HG02885 (cell line): ENCODE results near the gene NCAPD2.

Experiments
- ATAC-seq: cut with Tn5 transposase; IDR thresholded peaks from one replicate; pipeline ENCODE4 v1.9.1; 2021; ENCODE audit warnings: mild to moderate bottlenecking; ENCODE audit not compliant: unreplicated experiment, poor library complexity

The NCAPD2 gene, protein sequence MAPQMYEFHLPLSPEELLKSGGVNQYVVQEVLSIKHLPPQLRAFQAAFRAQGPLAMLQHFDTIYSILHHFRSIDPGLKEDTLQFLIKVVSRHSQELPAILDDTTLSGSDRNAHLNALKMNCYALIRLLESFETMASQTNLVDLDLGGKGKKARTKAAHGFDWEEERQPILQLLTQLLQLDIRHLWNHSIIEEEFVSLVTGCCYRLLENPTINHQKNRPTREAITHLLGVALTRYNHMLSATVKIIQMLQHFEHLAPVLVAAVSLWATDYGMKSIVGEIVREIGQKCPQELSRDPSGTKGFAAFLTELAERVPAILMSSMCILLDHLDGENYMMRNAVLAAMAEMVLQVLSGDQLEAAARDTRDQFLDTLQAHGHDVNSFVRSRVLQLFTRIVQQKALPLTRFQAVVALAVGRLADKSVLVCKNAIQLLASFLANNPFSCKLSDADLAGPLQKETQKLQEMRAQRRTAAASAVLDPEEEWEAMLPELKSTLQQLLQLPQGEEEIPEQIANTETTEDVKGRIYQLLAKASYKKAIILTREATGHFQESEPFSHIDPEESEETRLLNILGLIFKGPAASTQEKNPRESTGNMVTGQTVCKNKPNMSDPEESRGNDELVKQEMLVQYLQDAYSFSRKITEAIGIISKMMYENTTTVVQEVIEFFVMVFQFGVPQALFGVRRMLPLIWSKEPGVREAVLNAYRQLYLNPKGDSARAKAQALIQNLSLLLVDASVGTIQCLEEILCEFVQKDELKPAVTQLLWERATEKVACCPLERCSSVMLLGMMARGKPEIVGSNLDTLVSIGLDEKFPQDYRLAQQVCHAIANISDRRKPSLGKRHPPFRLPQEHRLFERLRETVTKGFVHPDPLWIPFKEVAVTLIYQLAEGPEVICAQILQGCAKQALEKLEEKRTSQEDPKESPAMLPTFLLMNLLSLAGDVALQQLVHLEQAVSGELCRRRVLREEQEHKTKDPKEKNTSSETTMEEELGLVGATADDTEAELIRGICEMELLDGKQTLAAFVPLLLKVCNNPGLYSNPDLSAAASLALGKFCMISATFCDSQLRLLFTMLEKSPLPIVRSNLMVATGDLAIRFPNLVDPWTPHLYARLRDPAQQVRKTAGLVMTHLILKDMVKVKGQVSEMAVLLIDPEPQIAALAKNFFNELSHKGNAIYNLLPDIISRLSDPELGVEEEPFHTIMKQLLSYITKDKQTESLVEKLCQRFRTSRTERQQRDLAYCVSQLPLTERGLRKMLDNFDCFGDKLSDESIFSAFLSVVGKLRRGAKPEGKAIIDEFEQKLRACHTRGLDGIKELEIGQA (N-terminal part only)

DNA sequence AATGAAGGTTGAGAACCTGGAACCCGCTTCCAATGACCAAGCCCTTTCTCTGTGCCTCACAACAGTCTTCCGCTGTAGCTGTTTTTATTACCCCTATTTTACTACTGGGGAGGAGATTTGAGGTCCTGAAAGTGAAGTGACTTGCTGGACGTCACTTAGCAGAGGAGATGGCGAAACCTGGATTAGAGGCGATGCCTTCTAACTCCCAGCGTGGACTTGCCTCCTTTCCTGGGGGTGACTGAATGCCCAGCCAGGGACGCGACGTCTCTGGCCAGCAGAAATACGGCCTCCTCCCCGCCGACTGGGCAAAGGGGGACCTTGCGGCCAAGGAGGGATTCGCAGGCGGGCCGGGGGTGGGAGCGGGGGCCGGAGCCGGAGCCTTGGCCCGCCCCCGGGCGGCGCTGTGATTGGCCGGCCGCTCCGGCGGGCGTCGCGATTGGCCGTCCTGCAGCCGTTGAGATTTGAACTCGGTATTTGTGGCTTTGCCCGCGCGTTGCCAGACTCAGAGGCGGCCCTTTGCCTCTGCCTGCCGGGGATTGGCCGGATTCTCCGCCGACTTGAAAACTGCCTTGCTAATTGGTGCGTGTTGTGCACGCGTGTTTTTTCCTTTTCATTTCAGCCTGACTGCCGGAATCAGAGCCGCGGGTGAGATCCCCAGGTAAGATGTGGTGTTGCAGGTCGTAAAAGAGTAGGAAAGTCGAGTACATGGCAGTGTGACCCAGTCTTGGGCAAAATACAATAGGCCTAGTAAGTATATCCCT, at the start of gene NCAPD2:
Gene NCAPD2 (plus strand): TSS at position 606 of the 761 bp plus-strand sequence. CDS start 997 bp downstream, outside the sequence.
- ATAC-seq = peak; percentile 93

DNA sequence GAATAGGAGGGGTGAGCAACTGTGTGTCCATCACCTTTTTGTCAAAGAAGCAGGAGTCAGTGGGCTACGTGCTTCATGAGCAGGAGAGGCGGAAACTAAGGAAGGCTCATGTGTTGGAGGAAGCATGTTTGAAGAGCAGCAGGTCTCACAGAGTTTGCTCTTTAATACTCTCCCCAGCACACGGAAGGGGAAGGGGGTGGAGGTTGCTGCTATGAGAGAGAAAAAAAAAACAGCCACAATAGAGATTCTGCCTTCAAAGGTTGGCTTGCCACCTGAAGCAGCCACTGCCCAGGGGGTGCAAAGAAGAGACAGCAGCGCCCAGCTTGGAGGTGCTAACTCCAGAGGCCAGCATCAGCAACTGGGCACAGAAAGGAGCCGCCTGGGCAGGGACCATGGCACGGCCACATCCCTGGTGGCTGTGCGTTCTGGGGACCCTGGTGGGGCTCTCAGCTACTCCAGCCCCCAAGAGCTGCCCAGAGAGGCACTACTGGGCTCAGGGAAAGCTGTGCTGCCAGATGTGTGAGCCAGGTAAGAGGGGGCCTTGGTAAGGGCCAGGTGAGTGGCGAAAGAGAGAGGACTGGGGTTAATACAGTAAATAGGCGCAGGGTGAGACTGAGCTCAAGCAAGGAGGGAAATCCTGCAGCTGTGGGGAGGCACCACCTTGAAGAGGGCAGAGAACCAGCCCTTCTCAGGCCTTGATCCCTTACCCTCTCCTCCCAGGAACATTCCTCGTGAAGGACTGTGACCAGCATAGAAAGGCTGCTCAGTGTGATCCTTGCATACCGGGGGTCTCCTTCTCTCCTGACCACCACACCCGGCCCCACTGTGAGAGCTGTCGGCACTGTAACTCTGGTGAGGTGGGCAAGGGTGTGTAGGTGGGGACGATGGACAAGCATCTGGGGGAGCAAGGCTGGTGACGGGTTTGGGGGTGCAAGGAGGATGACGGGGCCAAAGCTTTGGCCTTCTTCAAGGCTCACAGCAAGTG, 48.9 kb upstream of the NCAPD2 start, which contains the start of gene CD27:
Gene CD27 (plus strand): TSS at position 252 of the 985 bp plus-strand sequence. CDS start 141 bp downstream, at position 393.
- ATAC-seq = no peak

DNA sequence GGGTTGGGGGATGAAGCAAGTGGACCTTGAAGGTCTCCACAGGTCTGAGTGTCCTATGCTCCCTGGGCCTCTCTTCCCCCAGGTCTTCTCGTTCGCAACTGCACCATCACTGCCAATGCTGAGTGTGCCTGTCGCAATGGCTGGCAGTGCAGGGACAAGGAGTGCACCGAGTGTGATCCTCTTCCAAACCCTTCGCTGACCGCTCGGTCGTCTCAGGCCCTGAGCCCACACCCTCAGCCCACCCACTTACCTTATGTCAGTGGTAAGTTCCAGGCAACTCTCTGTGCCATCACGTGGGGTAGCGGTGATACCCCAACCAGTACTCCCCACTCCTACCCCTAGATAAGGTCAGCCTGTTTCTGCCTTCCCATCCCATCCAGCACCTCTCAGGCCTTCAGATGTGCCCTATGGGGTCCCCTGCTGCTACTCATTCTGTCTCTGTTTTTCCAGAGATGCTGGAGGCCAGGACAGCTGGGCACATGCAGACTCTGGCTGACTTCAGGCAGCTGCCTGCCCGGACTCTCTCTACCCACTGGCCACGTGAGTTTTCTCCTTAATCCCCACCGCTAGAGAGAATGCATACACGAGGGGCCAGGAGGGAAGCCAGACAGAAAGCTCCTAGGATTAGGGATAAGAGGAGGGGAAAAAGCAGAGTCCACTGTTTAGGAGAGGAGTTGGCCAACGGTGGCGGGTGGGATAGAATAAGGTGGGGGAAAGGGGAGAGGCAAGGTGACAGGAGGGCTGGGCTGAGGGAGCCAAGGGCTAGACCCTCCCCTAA, 43.6 kb upstream of the NCAPD2 start:
- no peak for ATAC-seq

DNA sequence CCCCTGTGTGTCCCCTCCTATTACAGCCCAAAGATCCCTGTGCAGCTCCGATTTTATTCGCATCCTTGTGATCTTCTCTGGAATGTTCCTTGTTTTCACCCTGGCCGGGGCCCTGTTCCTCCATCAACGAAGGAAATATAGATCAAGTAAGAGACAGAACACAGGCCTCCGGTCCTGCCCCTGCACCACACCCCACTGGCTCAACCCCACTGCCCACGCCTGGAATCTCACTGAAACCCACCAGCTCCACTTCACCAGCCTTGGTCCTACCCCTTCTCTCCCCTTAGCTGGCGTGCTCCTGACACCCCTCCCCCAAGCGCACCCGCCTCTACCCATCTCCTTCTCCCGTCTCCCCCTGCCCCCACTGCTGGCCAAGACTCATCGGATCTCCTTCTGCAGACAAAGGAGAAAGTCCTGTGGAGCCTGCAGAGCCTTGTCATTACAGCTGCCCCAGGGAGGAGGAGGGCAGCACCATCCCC, 43.0 kb upstream of the NCAPD2 start:
- no peak for ATAC-seq

DNA sequence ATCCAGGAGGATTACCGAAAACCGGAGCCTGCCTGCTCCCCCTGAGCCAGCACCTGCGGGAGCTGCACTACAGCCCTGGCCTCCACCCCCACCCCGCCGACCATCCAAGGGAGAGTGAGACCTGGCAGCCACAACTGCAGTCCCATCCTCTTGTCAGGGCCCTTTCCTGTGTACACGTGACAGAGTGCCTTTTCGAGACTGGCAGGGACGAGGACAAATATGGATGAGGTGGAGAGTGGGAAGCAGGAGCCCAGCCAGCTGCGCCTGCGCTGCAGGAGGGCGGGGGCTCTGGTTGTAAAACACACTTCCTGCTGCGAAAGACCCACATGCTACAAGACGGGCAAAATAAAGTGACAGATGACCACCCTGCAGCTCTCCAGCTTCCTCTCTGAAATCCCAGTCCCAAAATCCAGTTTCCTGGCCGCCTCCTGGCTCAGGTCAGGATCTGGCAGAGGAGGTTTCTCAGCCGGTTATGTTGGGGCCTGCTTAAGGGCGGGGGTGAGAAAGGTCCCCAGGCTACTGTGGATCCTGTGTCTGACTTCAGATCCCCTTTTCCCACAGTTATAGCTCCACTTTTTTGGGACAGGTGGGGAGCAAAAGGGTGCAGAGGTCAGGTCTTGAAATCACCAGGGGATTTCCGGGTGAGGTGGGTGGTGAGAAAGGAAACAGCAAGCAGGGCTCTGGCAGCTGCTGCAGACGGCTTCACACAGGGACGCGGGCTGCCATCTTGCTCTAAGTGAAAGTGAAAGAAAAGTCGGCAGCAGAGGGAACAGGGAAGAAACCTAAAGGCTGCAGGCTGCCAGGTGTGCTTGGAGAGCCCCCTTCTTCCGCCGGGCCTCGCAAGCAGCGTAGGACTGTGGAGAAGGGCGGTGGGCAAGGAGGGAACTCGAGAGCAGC, 42.3 kb upstream of the NCAPD2 start, which contains the start of gene TAPBPL:
Gene TAPBPL (plus strand): TSS at position 695 of the 897 bp plus-strand sequence. CDS start 207 bp downstream, outside the sequence.
- ATAC-seq = no peak

DNA sequence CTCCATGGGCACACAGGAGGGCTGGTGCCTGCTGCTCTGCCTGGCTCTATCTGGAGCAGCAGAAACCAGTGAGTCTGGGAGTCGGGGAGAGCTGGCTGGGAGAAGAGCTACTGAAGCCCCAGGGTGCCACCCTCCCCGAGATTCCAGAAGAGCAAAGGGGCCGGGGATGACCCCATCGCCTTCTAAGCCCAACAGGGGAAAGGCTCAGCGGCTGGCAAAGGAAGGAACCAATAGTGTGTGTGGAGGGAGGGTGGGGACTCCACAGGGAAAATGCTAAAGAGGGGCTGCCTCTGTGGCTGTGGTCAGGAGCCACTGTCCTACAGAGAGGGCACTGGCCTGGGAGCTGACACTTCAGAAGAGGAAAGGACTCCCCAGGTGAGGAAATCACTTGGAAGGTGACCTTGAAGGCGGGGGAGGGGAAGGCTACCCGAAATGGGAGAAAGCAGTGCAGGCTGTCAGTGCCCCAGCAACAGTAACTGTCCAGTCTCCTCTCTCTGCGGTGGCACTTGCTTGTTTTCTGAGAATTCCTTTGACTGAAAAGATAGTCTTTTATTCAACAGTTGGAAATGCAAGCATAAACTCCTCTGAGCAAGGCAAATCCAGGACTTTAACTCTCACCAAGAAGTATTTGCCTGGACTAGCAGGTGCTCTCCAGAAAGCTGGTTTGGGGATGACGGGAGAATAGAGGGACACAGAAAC, 41.5 kb upstream of the NCAPD2 start:
- ATAC-seq = no peak

DNA sequence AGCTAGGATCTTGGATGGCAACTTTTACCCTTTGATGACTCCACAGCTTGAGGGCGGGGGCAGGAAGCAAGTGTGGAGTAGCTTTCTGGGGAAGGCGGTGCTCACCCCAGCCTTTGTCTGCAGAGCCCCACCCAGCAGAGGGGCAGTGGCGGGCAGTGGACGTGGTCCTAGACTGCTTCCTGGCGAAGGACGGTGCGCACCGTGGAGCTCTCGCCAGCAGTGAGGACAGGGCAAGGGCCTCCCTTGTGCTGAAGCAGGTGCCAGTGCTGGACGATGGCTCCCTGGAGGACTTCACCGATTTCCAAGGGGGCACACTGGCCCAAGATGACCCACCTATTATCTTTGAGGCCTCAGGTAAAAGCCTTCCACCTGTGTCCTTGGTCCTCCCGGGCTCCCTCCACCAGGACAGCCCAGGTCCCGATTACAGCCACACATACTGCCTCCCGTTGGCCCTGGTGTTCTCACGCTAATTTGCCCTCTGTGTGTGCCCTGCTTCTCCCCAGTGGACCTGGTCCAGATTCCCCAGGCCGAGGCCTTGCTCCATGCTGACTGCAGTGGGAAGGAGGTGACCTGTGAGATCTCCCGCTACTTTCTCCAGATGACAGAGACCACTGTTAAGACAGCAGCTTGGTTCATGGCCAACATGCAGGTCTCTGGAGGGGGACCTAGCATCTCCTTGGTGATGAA, 40.8 kb upstream of the NCAPD2 start:
- ATAC-seq = no peak

DNA sequence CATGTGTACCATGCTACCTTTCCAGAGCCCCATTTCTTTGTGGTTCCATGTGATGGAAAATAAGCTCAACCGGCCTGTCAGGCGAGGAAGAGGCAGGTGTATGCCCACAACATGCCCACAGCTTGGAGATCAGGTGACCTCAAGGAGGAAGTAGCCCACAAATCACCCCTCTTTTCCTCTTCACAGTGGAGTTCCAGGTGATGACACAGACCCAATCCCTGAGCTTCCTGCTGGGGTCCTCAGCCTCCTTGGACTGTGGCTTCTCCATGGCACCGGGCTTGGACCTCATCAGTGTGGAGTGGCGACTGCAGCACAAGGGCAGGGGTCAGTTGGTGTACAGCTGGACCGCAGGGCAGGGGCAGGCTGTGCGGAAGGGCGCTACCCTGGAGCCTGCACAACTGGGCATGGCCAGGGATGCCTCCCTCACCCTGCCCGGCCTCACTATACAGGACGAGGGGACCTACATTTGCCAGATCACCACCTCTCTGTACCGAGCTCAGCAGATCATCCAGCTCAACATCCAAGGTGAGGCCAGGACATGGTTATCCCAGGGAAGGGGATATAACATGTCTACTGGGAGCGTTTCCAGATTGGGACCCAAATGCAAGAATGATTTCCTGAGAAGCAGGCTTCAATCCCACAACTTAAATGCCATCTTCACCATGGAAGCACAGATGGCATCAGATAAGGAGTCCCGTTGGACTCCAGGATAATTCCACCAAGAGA, 36.5 kb upstream of the NCAPD2 start:
- no peak for ATAC-seq

DNA sequence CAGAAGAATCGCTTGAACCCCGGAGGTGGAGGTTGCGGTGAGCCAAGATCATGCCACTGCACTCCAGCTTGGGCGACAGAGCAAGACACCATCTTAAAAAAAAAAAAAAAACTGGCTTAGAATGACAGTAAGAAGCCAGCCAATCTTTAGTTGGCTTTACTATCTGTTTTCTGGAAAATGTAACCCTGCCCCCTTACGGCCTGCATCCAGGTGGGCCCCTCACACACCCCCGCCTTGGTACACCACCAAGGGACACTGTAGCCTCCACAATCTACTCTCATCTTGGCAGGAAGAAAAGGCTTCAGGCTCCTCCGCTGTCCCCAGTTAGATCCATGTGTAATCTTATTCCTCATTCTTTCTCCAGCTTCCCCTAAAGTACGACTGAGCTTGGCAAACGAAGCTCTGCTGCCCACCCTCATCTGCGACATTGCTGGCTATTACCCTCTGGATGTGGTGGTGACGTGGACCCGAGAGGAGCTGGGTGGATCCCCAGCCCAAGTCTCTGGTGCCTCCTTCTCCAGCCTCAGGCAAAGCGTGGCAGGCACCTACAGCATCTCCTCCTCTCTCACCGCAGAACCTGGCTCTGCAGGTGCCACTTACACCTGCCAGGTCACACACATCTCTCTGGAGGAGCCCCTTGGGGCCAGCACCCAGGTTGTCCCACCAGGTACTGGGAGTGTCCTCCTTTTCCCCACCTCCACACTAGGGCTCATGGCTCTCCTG, 35.5 kb upstream of the NCAPD2 start:
- no peak for ATAC-seq

DNA sequence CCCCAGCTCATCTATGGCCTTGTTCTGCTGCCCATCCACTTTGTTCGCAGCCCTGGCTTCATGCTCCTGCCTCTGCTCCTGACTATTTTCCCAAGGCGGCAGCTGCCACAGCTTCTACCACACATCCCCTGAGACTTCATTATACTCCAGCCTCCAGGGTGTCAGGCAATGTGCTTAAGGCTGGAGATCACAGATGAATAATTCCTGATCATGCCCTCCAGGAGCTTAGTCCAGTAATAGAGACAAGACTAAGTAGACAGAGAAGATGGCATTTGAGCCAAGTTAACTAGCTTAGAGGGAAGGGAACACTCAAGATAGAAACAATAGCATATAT, 34.9 kb upstream of the NCAPD2 start:
- no peak for ATAC-seq

DNA sequence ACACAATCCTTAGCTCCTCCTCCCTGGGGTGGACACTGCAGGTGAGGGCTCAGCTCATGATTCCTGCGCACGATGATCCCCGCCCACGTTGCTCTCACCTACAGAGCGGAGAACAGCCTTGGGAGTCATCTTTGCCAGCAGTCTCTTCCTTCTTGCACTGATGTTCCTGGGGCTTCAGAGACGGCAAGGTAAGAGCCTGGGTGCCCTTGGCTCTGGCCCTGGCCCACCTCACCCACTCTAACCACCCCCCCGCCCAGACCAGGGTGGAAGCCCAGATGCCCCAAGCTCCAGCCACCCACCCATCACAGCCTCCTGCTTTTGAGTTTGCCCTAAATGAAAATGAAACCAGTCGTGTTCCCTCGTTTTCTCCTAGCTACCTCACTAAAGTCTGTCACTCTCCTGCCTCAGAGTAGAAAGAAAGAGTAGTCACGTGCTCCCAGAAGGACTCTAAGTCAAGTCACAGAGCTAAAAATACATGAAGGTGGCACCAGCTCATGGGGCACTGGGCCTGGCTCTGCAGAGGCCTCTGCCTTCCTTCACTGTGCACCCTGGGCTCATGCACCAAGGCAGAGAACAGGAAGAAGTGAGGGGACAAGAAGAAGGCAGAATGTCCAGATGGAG, 33.0 kb upstream of the NCAPD2 start:
- no peak for ATAC-seq

DNA sequence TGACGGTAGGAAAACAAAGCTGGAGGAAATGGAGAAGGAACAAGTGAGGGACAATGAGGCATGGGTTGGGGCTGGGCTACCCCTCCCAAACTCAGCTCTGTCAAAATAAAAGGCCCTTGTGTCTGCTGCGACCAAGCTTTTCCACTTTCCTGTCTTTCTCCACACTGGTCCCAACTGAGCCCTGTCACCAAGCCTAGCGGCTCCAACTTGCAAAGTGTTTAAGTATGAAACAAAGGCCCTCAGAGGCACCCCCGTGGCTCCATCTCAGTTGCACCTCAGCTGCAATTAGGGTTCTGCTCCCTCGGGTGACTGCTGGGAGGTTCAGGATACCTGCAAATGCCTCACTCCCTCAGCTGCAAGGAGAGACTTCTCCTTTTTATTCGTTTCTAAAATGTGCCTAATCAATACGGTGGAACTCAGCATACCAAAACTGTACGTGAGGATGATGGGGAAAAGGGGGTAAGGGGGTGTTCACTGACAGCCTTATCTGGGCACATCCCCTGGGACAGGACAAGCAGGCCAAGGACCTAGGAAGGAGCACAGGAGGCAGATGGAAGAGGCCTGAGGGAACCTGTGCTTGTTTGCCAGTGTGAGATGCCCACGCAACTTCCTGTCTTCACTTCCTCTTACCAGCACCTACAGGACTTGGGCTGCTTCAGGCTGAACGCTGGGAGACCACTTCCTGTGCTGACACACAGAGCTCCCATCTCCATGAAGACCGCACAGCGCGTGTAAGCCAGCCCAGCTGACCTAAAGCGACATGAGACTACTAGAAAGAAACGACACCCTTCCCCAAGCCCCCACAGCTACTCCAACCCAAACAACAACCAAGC, 32.3 kb upstream of the NCAPD2 start:
- ATAC-seq = peak; percentile 77
